Measurements from ENCODE around the gene MPP1.
"Not testable (repeated sequence)": the region's sequence is repeated elsewhere in the genome, so short reads cannot be mapped to it uniquely, and the experiment has no call there.

Gene MPP1

GRCh38 chrX:154804957-154805695 is at the start of gene MPP1:
TSS of gene MPP1 (minus strand) at chrX:154805485. CDS start at chrX:154805373, 112 bp downstream.
- peak; percentile 91 to 94 for DNase-seq
- TF ChIP-seq GATA1 (IDR thresholded peaks at IDR 0.05; ENCODE audit: low read depth, low read length) (no peak), POLR2A (IDR thresholded peaks at IDR 0.05; ENCODE audit: low read length) (peak; percentile 91)

GRCh38 chrX:154850957-154851611 is 45.8 kb upstream of the MPP1 start:
- DNase-seq = no peak
- TF ChIP-seq POLR2A (IDR thresholded peaks at IDR 0.05; ENCODE audit: low read length) (no peak), GATA1 (IDR thresholded peaks at IDR 0.05; ENCODE audit: low read depth, low read length) (no peak)

DNA sequence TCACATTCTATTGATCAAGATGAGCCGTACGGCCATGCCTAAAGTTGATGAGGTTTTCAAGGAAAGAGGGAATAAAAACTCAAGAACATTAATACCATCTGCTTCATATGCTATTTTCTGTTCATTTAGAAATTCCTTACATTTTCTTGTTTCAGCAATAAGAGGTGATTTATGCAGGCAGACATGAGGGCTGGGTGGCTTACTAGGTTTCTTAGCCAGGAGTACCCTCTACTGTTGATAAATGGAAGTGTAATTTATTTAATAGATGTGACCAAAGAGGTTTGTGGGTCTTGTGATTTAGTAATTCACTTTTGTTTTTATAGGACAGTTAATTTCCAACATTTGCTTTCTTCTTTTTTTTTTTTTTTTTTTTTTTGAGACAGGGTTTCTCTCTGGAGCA is 35.6 kb upstream of the MPP1 start:
- TF ChIP-seq POLR2A (IDR thresholded peaks at IDR 0.05; ENCODE audit: low read length) (no peak), GATA1 (IDR thresholded peaks at IDR 0.05; ENCODE audit: low read depth, low read length) (no peak)
- peak; percentile 72 to 78 for DNase-seq

- TF ChIP-seq GATA1 (IDR thresholded peaks at IDR 0.05; ENCODE audit: low read depth, low read length) = no peak
- TF ChIP-seq POLR2A (IDR thresholded peaks at IDR 0.05; ENCODE audit: low read length) = no peak
- no peak for DNase-seq
Measured at GRCh38 chrX:154836163-154836562, 30.9 kb upstream of the MPP1 start.

DNA sequence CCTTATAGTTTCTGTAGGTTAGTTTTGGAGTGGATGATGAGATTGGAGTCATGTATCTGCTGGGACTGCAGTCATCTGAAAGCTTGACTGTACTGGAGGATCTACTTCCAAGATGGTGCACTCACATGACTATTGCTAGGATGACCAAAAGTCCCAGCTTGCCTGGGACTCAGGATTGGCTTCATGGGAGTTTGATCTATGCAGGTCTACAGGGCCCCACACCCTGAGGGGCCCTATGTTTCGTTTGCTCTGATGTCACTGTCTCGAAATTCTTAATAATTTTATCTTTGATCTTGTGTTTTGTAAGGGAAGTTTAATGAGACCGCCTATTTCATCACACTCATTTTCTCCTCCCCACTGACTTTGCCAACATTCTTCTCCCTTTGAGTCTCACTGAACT is 29.3 kb upstream of the MPP1 start, which contains the start of gene SMIM9:
SMIM9 (minus strand) TSS at position 101 of the 400 bp plus-strand sequence. CDS start 3,806 bp downstream, outside the sequence.
- TF ChIP-seq GATA1 (IDR thresholded peaks at IDR 0.05; ENCODE audit: low read depth, low read length) (no peak), POLR2A (IDR thresholded peaks at IDR 0.05; ENCODE audit: low read length) (no peak)
- no peak for DNase-seq

GRCh38 chrX:154833746-154834274 is 28.5 kb upstream of the MPP1 start:
- no peak for DNase-seq
- TF ChIP-seq GATA1 (IDR thresholded peaks at IDR 0.05; ENCODE audit: low read depth, low read length) = no peak

GRCh38 chrX:154829926-154830442 is 24.7 kb upstream of the MPP1 start:
- no peak for DNase-seq

DNA sequence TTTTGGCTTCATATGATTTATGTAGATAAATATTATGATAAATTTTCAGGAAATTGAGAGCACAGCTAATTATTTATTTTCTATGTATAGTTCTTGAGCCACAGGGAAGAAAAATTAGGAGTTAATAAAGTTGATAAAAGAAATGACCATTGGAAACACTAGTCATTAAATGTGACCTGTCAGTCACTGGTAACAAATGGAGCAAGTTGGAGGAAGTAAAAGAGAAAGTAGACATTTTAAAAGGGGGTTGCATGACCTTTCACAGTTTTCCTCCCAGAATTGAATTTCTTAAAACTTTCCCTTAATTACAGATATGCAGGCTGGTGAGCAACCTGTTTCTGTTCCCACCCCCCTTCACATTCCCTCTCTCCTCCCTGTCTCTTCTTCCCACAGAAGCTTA is 23.8 kb upstream of the MPP1 start:
- TF ChIP-seq GATA1 (IDR thresholded peaks at IDR 0.05; ENCODE audit: low read depth, low read length) = no peak
- TF ChIP-seq POLR2A (IDR thresholded peaks at IDR 0.05; ENCODE audit: low read length) = no peak
- no peak for DNase-seq

More at GRCh38 chrX:154829926-154830442, 24.7 kb upstream of the MPP1 start:
- TF ChIP-seq POLR2A (IDR thresholded peaks at IDR 0.05; ENCODE audit: low read length) (no peak), GATA1 (IDR thresholded peaks at IDR 0.05; ENCODE audit: low read depth, low read length) (no peak)

- TF ChIP-seq POLR2A (IDR thresholded peaks at IDR 0.05; ENCODE audit: low read length) (no peak), GATA1 (IDR thresholded peaks at IDR 0.05; ENCODE audit: low read depth, low read length) (no peak)
- no peak for DNase-seq
Measured at GRCh38 chrX:154828016-154828408, 22.7 kb upstream of the MPP1 start.

- TF ChIP-seq GATA1 (IDR thresholded peaks at IDR 0.05; ENCODE audit: low read depth, low read length) (no peak), POLR2A (IDR thresholded peaks at IDR 0.05; ENCODE audit: low read length) (no peak)
- DNase-seq = no peak
Measured at GRCh38 chrX:154827194-154828015, 22.1 kb upstream of the MPP1 start.

- not testable (repeated sequence) for DNase-seq
Measured at GRCh38 chrX:154825586-154825985, 20.3 kb upstream of the MPP1 start.

GRCh38 chrX:154824638-154825037 is 19.4 kb upstream of the MPP1 start:
- no peak for DNase-seq
- TF ChIP-seq POLR2A (IDR thresholded peaks at IDR 0.05; ENCODE audit: low read length) = no peak
- TF ChIP-seq GATA1 (IDR thresholded peaks at IDR 0.05; ENCODE audit: low read depth, low read length) = no peak

DNA sequence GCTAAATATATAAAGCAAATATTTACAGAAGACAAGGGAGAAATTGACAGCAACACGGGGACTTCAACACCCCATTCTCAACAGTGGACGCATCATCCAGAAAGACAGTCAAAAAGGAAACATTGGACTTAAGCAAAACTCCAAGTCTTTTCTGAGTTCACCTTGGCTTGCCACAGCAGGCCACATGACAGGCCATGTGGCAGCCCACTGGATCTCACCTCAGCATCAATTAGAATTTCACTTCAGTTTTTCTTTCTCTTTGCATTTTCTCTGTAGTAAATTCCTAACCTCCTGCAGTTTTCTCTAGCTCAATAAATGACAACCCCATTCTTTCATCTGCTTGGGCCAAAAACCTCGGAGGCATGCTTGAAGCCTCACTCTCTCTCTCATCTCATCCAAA is 16.7 kb upstream of the MPP1 start:
- DNase-seq = no peak
- TF ChIP-seq GATA1 (IDR thresholded peaks at IDR 0.05; ENCODE audit: low read depth, low read length) (no peak), POLR2A (IDR thresholded peaks at IDR 0.05; ENCODE audit: low read length) (no peak)

GRCh38 chrX:154821523-154821922 is 16.2 kb upstream of the MPP1 start:
- no peak for DNase-seq
- TF ChIP-seq GATA1 (IDR thresholded peaks at IDR 0.05; ENCODE audit: low read depth, low read length) (no peak), POLR2A (IDR thresholded peaks at IDR 0.05; ENCODE audit: low read length) (no peak)
